ENCODE data around the gene DNMT3A. TPM values are rescaled to one million over a fixed set of nuclear protein-coding genes. Genes with fewer than 3 reads are reported as not detected.
A peak's percentile ranks its signal among the peaks of the same experiment; 100 is the strongest.

DNMT3A gene
- total and polyA plus RNA-seq, 2 experiments from 2014 or later, result 47.2 to 80.4 TPM

DNA sequence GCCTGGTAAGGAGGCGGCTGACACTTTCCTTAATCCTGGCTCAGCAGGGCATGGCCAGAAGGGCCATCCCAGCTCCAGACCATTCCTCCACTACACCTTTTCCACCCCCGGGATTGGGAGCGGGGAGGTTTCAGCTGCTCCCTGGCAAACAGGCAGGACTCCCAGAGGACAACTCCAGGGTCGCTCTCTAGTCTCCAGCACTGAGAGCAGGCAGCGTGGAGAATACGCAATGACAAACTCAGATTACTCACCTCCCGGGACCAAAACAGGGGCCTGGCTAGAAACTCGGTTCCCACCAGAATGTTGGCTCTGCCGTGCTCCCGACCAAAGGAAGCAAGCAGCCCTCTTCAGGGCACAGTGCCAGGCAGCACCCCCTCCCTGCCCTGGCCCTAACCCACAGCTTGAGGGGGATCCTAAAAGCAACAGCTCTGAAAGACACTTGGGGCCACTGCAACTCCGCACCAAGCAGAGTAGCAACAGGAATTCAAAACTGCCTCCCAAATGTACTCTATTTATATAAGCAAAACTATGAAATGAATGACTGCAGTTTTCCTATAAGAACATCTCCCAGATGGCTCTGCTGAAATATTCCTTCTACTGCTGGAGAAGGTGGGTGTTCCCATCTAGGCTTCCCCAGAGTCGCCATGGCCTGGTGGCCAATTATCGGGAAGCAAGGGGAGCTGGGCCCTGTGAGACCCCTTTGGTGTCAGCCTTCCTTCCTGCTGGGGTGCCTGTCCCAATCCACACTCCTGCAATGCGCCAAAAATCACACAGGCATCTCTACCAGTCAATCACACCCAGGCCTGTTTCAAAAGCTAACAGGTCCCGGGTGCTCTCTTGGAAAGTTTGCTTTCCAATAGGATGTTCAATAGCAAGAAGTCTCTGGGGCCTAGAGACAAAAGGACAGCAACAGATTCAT is 112.2 kb downstream of the DNMT3A start (continued):
- TF ChIP-seq, protein P1, sequence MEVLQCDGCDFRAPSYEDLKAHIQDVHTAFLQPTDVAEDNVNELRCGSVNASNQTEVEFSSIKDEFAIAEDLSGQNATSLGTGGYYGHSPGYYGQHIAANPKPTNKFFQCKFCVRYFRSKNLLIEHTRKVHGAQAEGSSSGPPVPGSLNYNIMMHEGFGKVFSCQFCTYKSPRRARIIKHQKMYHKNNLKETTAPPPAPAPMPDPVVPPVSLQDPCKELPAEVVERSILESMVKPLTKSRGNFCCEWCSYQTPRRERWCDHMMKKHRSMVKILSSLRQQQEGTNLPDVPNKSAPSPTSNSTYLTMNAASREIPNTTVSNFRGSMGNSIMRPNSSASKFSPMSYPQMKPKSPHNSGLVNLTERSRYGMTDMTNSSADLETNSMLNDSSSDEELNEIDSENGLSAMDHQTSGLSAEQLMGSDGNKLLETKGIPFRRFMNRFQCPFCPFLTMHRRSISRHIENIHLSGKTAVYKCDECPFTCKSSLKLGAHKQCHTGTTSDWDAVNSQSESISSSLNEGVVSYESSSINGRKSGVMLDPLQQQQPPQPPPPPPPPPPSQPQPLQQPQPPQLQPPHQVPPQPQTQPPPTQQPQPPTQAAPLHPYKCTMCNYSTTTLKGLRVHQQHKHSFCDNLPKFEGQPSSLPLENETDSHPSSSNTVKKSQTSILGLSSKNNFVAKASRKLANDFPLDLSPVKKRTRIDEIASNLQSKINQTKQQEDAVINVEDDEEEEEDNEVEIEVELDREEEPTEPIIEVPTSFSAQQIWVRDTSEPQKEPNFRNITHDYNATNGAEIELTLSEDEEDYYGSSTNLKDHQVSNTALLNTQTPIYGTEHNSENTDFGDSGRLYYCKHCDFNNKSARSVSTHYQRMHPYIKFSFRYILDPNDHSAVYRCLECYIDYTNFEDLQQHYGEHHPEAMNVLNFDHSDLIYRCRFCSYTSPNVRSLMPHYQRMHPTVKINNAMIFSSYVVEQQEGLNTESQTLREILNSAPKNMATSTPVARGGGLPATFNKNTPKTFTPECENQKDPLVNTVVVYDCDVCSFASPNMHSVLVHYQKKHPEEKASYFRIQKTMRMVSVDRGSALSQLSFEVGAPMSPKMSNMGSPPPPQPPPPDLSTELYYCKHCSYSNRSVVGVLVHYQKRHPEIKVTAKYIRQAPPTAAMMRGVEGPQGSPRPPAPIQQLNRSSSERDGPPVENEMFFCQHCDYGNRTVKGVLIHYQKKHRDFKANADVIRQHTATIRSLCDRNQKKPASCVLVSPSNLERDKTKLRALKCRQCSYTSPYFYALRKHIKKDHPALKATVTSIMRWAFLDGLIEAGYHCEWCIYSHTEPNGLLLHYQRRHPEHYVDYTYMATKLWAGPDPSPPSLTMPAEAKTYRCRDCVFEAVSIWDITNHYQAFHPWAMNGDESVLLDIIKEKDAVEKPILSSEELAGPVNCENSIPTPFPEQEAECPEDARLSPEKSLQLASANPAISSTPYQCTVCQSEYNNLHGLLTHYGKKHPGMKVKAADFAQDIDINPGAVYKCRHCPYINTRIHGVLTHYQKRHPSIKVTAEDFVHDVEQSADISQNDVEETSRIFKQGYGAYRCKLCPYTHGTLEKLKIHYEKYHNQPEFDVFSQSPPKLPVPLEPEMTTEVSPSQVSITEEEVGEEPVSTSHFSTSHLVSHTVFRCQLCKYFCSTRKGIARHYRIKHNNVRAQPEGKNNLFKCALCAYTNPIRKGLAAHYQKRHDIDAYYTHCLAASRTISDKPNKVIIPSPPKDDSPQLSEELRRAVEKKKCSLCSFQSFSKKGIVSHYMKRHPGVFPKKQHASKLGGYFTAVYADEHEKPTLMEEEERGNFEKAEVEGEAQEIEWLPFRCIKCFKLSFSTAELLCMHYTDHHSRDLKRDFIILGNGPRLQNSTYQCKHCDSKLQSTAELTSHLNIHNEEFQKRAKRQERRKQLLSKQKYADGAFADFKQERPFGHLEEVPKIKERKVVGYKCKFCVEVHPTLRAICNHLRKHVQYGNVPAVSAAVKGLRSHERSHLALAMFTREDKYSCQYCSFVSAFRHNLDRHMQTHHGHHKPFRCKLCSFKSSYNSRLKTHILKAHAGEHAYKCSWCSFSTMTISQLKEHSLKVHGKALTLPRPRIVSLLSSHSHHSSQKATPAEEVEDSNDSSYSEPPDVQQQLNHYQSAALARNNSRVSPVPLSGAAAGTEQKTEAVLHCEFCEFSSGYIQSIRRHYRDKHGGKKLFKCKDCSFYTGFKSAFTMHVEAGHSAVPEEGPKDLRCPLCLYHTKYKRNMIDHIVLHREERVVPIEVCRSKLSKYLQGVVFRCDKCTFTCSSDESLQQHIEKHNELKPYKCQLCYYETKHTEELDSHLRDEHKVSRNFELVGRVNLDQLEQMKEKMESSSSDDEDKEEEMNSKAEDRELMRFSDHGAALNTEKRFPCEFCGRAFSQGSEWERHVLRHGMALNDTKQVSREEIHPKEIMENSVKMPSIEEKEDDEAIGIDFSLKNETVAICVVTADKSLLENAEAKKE (CRISPR knock-in tag; IDR thresholded peaks at IDR 0.05), result no peak
- TF ChIP-seq POLR2AphosphoS5 (IDR thresholded peaks at IDR 0.05; ENCODE audit: low read depth), result no peak
- TF ChIP-seq JUNB (IDR thresholded peaks at IDR 0.05; ENCODE audit: unreplicated experiment), result no peak
- TF ChIP-seq EZH2phosphoT487 (IDR thresholded peaks at IDR 0.05; ENCODE audit: unreplicated experiment), result no peak
- no peak for TF ChIP-seq ZNF114 (CRISPR knock-in tag; IDR thresholded peaks at IDR 0.05)
- no peak for TF ChIP-seq NANOG (IDR thresholded peaks at IDR 0.05; ENCODE audit: borderline replicate concordance)

DNA sequence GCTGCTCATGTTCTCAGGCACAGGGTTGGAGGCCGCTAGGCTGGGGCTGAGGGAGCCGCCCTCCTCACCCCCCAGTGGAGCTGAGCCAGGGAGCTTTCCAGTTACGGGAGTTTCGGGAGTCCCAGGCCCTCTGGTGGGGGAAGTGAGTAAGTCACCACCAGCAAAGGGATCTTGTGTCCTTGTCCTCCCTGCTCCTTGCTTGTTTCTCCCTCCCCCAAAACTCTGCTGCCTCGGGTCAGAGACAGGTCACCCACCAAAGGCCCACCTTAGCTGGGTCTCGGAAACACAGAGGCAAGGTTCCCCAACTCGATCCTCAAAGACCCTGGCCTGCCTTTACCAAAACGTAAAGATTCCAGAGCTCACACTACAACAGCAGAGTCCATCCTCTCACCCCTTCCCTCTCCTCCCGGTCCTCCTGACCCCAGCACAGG is 112.9 kb downstream of the DNMT3A start:
- peaks cover 10% of the 10 kb centered on the region for H3K36me3 ChIP-seq (ENCODE audit: insufficient read depth)
- H3K4me1 Mint-ChIP-seq, result peaks cover 37% of the 10 kb centered on the region
- peaks cover 20% of the 10 kb centered on the region for H3K4me1 ChIP-seq (ENCODE audit: insufficient read depth)
- H4K20me1 ChIP-seq (replicated peaks; ENCODE audit: insufficient read depth), result peaks cover 5% of the 10 kb centered on the region; the same call in 1 of the 2 replicates
- no peaks in the 10 kb centered on the region for H3K79me2 ChIP-seq (replicated peaks; ENCODE audit: insufficient read depth)
- H2AFZ ChIP-seq, result no peak overlapping the region
- H3K27me3 ChIP-seq (ENCODE audit: insufficient read depth), result no peaks in the 10 kb centered on the region
- ATAC-seq (peak; percentile 83), DNase-seq (ENCODE audit: low spot score) (peak; percentile 94)
- H3K27ac Mint-ChIP-seq, result peak overlapping the region; percentile 95
- H3K36me3 Mint-ChIP-seq (ENCODE audit: low read depth), result peaks cover 26% of the 10 kb centered on the region
- peak overlapping the region; percentile 51; the same call in 1 of the 2 replicates for H3K27ac ChIP-seq (ENCODE audit: low read depth)
- H3K9me3 Mint-ChIP-seq, result no peaks in the 10 kb centered on the region; the same call in 2 of the 3 replicates
- H3K9me2 ChIP-seq (ENCODE audit: insufficient read depth), result no peaks in the 10 kb centered on the region
- no peak overlapping the region for H3K4me3 Mint-ChIP-seq
- peaks cover 22% of the 10 kb centered on the region; the same call in 1 of the 2 replicates for H3F3A ChIP-seq (replicated peaks; ENCODE audit: low read depth)
- H3K4me2 ChIP-seq, result peak overlapping the region; percentile 20
- peaks cover 33% of the 10 kb centered on the region for H3K27me3 Mint-ChIP-seq (ENCODE audit: insufficient read depth, low read depth, poor library complexity)
- H3K4me3 ChIP-seq, result no peak overlapping the region
- TF ChIP-seq STAT1 (IDR thresholded peaks at IDR 0.05; ENCODE audit: unreplicated experiment), result no peak
- TF ChIP-seq, protein P2, sequence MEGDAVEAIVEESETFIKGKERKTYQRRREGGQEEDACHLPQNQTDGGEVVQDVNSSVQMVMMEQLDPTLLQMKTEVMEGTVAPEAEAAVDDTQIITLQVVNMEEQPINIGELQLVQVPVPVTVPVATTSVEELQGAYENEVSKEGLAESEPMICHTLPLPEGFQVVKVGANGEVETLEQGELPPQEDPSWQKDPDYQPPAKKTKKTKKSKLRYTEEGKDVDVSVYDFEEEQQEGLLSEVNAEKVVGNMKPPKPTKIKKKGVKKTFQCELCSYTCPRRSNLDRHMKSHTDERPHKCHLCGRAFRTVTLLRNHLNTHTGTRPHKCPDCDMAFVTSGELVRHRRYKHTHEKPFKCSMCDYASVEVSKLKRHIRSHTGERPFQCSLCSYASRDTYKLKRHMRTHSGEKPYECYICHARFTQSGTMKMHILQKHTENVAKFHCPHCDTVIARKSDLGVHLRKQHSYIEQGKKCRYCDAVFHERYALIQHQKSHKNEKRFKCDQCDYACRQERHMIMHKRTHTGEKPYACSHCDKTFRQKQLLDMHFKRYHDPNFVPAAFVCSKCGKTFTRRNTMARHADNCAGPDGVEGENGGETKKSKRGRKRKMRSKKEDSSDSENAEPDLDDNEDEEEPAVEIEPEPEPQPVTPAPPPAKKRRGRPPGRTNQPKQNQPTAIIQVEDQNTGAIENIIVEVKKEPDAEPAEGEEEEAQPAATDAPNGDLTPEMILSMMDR (conservative IDR thresholded peaks at IDR 0.05; ENCODE audit: low read depth in 2 of 2), result peak; percentile 69 to 76

All from GM23338 (cell line).